ENCODE data around the gene FAM43B.

GRCh38 chr1:20578721-20579395 is 26.5 kb downstream of the FAM43B start:
- no peak for TF ChIP-seq EZH2phosphoT487 (IDR thresholded peaks at IDR 0.05; ENCODE audit: insufficient read depth, low read depth)
- no peak for TF ChIP-seq EZH2 (IDR thresholded peaks at IDR 0.05; ENCODE audit: insufficient read depth, poor library complexity, severe bottlenecking)
